H9 (cell line): ENCODE measurements around the gene DMRT1. TPM values are rescaled to one million over a fixed set of nuclear protein-coding genes. Genes with fewer than 3 reads are reported as not detected.

Source experiments
- DNase-seq: peaks from one replicate; pipeline ENCODE4 v3.0.0-alpha.2; 2017
- H2AFZ ChIP-seq: one replicate; pipeline ENCODE4 v1.6.1; 2013; ENCODE audit warnings: mild to moderate bottlenecking, low read length, control low read depth, moderate library complexity
- H2AK5ac ChIP-seq: 2 replicates; pipeline ENCODE4 v1.6.1; 2013; ENCODE audit warnings: low read length, control low read depth, mixed read lengths; ENCODE audit not compliant: insufficient read length
- H2BK120ac ChIP-seq: one replicate; pipeline ENCODE4 v1.6.1; 2013; ENCODE audit warnings: low read depth, mild to moderate bottlenecking, low read length, control low read depth, inconsistent platforms; ENCODE audit not compliant: poor library complexity, severe bottlenecking
- H2BK12ac ChIP-seq: 2 replicates; pipeline ENCODE4 v1.6.1; 2013; ENCODE audit warnings: low read length, control low read depth, mixed read lengths, low read depth; ENCODE audit not compliant: insufficient read length
- H2BK15ac ChIP-seq: 2 replicates; pipeline ENCODE4 v1.6.1; 2013; ENCODE audit warnings: low read depth, low read length, control low read depth
- H2BK20ac ChIP-seq: one replicate; pipeline ENCODE4 v1.6.1; 2013; ENCODE audit warnings: low read depth, mild to moderate bottlenecking, low read length, control low read depth, inconsistent platforms; ENCODE audit not compliant: poor library complexity, severe bottlenecking
- H2BK5ac ChIP-seq: 2 replicates; pipeline ENCODE4 v1.6.1; 2013; ENCODE audit warnings: low read length, control low read depth, mixed read lengths; ENCODE audit not compliant: insufficient read length
- H3K14ac ChIP-seq: 2 replicates; pipeline ENCODE4 v1.6.1; 2013; ENCODE audit warnings: low read length, control low read depth; ENCODE audit not compliant: insufficient read depth
- H3K18ac ChIP-seq: 2 replicates; pipeline ENCODE4 v1.6.1; 2013; ENCODE audit warnings: low read depth, mild to moderate bottlenecking, mixed read lengths, low read length, control low read depth; ENCODE audit not compliant: insufficient read length
- H3K23ac ChIP-seq: 2 replicates; pipeline ENCODE4 v1.6.1; 2013; ENCODE audit warnings: low read length, control low read depth, mixed read lengths, low read depth; ENCODE audit not compliant: insufficient read length
- H3K23me2 ChIP-seq: 2 replicates; pipeline ENCODE4 v1.6.1; 2013; ENCODE audit warnings: low read depth, mild to moderate bottlenecking, mixed read lengths, low read length, control low read depth; ENCODE audit not compliant: insufficient read length, poor library complexity, severe bottlenecking
- H3K27ac ChIP-seq: 2 replicates; pipeline ENCODE4 v1.5.1; 2013; ENCODE audit warnings: low read length, control low read depth, mixed read lengths, low read depth; ENCODE audit not compliant: insufficient read length
- H3K27me3 ChIP-seq: 2 replicates; pipeline ENCODE4 v1.6.1; 2013; ENCODE audit warnings: low read length, control low read depth, inconsistent platforms; ENCODE audit not compliant: insufficient read depth
- H3K4ac ChIP-seq: 2 replicates; pipeline ENCODE4 v1.6.1; 2013; ENCODE audit warnings: low read depth, mild to moderate bottlenecking, control low read depth, inconsistent platforms, low read length, moderate library complexity
- H3K4me1 ChIP-seq: 2 replicates; pipeline ENCODE4 v1.6.1; 2013; ENCODE audit warnings: low read length, control low read depth, inconsistent platforms; ENCODE audit not compliant: insufficient read depth
- H3K4me2 ChIP-seq: 2 replicates; pipeline ENCODE4 v1.6.1; 2013; ENCODE audit warnings: low read length, control low read depth, mixed read lengths; ENCODE audit not compliant: insufficient read length, insufficient read depth
- H3K56ac ChIP-seq: 2 replicates; pipeline ENCODE4 v1.6.1; 2013; ENCODE audit warnings: low read depth, mild to moderate bottlenecking, mixed read lengths, low read length, control low read depth; ENCODE audit not compliant: insufficient read length
- H3K79me1 ChIP-seq: 2 replicates; pipeline ENCODE4 v1.6.1; 2013; ENCODE audit warnings: low read depth, mild to moderate bottlenecking, moderate library complexity, low read length, control low read depth, inconsistent platforms; ENCODE audit not compliant: insufficient read depth, poor library complexity, severe bottlenecking
- H3K79me2 ChIP-seq: 2 replicates; pipeline ENCODE4 v1.6.1; 2013; ENCODE audit warnings: low read length, control low read depth, inconsistent platforms; ENCODE audit not compliant: insufficient read depth
- H3K9ac ChIP-seq: 2 replicates; pipeline ENCODE4 v1.6.1; 2013; ENCODE audit warnings: low read length, control low read depth, mixed read lengths; ENCODE audit not compliant: insufficient read length; ENCODE audit errors: extremely low read depth
- H3K9me3 ChIP-seq: one replicate; pipeline ENCODE4 v1.6.1; 2013; ENCODE audit warnings: low read depth, low read length, inconsistent platforms; ENCODE audit not compliant: control insufficient read depth
- H3T11ph ChIP-seq: one replicate; pipeline ENCODE4 v1.6.1; 2013; ENCODE audit warnings: mild to moderate bottlenecking, low read length, control low read depth, inconsistent platforms
- H4K20me1 ChIP-seq: one replicate; pipeline ENCODE4 v1.6.1; 2013; ENCODE audit not compliant: control insufficient read depth, insufficient read length, insufficient read depth
- H4K5ac ChIP-seq: 2 replicates; pipeline ENCODE4 v1.6.1; 2013; ENCODE audit warnings: low read depth, mild to moderate bottlenecking, mixed read lengths, low read length, control low read depth; ENCODE audit not compliant: insufficient read length
- H4K8ac ChIP-seq: replicated peaks from 2 replicates; pipeline ENCODE4 v1.6.1; 2013; ENCODE audit warnings: low read length, control low read depth, mixed read lengths, low read depth; ENCODE audit not compliant: insufficient read length
- H4K91ac ChIP-seq: 2 replicates; pipeline ENCODE4 v1.6.1; 2013; ENCODE audit warnings: low read depth, mild to moderate bottlenecking, moderate library complexity, mixed read lengths, low read length, control low read depth; ENCODE audit not compliant: insufficient read length
- H3K27ac Mint-ChIP-seq, 3 experiments: 2 replicates in 2 of 3; 3 replicates in 1 of 3; pipeline ENCODE4 v1.8.0; 2020 to 2021; ENCODE audit warnings: mixed read lengths in 3 of 3, mild to moderate bottlenecking in 1 of 3, moderate library complexity in 1 of 3
- H3K27me3 Mint-ChIP-seq: 2 replicates; pipeline ENCODE4 v1.8.0; 2021; ENCODE audit warnings: low read depth, mild to moderate bottlenecking, moderate library complexity, mixed read lengths
- H3K36me3 Mint-ChIP-seq, 3 experiments: 2 replicates in 2 of 3; 3 replicates in 1 of 3; pipeline ENCODE4 v1.8.0; 2020 to 2021; ENCODE audit warnings: low read depth in 3 of 3, mixed read lengths in 3 of 3; ENCODE audit not compliant: insufficient read depth in 1 of 3
- H3K4me1 Mint-ChIP-seq, 2 experiments: 2 replicates each; pipeline ENCODE4 v1.8.0; 2020; ENCODE audit warnings: mixed read lengths in 2 of 2
- H3K4me3 Mint-ChIP-seq, 2 experiments: 2 replicates in 1 of 2; 3 replicates in 1 of 2; pipeline ENCODE4 v1.8.0; 2020 to 2021; ENCODE audit warnings: mild to moderate bottlenecking in 2 of 2, mixed read lengths in 2 of 2, moderate library complexity in 1 of 2
- H3K9me3 Mint-ChIP-seq, 2 experiments: 2 replicates in 1 of 2; 3 replicates in 1 of 2; pipeline ENCODE4 v1.8.0; 2020; ENCODE audit warnings: mild to moderate bottlenecking in 2 of 2, mixed read lengths in 2 of 2, moderate library complexity in 1 of 2
- whole genome bisulfite sequencing: extraction: QIAGEN DNeasy Blood & Tissue Kit; methylation state at CpG from one replicate; pipeline ENCODE4 v1.1.7; 2013; ENCODE audit warnings: missing lambda C conversion rate, low lambda C conversion rate, mixed read lengths; ENCODE audit not compliant: insufficient read length; ENCODE audit errors: extremely low coverage; 5-methylcytosine and 5-hydroxymethylcytosine counted together
- total RNA-seq: library from RNA; stranded (reverse); gene quantifications from 2 replicates; pipeline ENCODE4 v1.2.1, GENCODE V29; 2021
- TF ChIP-seq, protein P1 (sequence below): fragments of 200-600 bp; sonication (generic); conservative IDR thresholded peaks from 3 replicates; pipeline ENCODE4 v1.8.0; 2021; ENCODE audit warnings: antibody characterized with exemption, mild to moderate bottlenecking

DMRT1 gene
- total RNA-seq, 1 experiment from 2014 or later = not detected

DNA sequence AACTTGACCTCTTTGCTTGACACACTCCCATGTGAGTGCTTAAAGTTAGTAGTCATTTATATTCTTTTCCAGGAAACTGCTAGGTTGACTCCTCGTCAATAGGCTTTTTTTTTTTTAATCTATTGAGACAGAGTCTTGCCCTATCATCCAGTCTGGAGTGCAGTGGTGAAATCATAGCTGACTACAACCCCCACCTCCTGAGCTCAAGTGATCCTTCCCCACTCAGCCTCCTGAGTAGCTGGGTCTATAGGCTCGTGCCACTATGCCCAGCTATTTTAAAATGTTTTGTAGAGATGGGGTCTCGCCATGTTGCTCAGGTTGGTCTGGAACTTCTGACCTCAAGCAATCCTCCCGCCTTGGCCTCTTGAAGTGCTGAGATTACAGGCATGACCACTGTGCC lies 34.9 kb downstream of the DMRT1 start:
- no peak overlapping the region for H2BK15ac ChIP-seq
- no peak overlapping the region for H4K91ac ChIP-seq
- H2BK5ac ChIP-seq = no peak overlapping the region
- H2AK5ac ChIP-seq = no peak overlapping the region
- H4K20me1 ChIP-seq = no peaks in the 10 kb centered on the region
- no peaks in the 10 kb centered on the region for H3K23me2 ChIP-seq
- no peak overlapping the region for H3K56ac ChIP-seq
- H3K27me3 Mint-ChIP-seq = peaks cover 48% of the 10 kb centered on the region
- no peaks in the 10 kb centered on the region for H3K79me1 ChIP-seq
- no peaks in the 10 kb centered on the region for H3K79me2 ChIP-seq
- no peak for DNase-seq
- no peak overlapping the region for H2BK20ac ChIP-seq
- no peak overlapping the region for H4K8ac ChIP-seq
- H3K36me3 Mint-ChIP-seq = no peaks in the 10 kb centered on the region
- H3K18ac ChIP-seq = no peak overlapping the region
- no peak overlapping the region for H2BK120ac ChIP-seq
- H3K27me3 ChIP-seq = no peaks in the 10 kb centered on the region
- H3K23ac ChIP-seq = no peak overlapping the region
- H3K27ac Mint-ChIP-seq = no peak overlapping the region
- no CpG with 5 or more reads among the region's 4 CpGs for WGBS
- no peak overlapping the region for H3K14ac ChIP-seq
- no peaks in the 10 kb centered on the region for H3K4me1 Mint-ChIP-seq
- no peak overlapping the region for H2AFZ ChIP-seq
- H3K9me3 Mint-ChIP-seq = no peaks in the 10 kb centered on the region
- no peak overlapping the region for H4K5ac ChIP-seq
- no peaks in the 10 kb centered on the region for H3K4me1 ChIP-seq
- H3T11ph ChIP-seq = no peak overlapping the region
- TF ChIP-seq, protein P1, sequence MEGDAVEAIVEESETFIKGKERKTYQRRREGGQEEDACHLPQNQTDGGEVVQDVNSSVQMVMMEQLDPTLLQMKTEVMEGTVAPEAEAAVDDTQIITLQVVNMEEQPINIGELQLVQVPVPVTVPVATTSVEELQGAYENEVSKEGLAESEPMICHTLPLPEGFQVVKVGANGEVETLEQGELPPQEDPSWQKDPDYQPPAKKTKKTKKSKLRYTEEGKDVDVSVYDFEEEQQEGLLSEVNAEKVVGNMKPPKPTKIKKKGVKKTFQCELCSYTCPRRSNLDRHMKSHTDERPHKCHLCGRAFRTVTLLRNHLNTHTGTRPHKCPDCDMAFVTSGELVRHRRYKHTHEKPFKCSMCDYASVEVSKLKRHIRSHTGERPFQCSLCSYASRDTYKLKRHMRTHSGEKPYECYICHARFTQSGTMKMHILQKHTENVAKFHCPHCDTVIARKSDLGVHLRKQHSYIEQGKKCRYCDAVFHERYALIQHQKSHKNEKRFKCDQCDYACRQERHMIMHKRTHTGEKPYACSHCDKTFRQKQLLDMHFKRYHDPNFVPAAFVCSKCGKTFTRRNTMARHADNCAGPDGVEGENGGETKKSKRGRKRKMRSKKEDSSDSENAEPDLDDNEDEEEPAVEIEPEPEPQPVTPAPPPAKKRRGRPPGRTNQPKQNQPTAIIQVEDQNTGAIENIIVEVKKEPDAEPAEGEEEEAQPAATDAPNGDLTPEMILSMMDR = no peak
- H2BK12ac ChIP-seq = no peak overlapping the region
- H3K27ac ChIP-seq = no peak overlapping the region
- H3K4me3 Mint-ChIP-seq = no peak overlapping the region
- no peak overlapping the region for H3K9ac ChIP-seq
- H3K4me2 ChIP-seq = no peak overlapping the region
- H3K9me3 ChIP-seq = no peaks in the 10 kb centered on the region
- H3K4ac ChIP-seq = no peak overlapping the region
